GM18511 (cell line): ENCODE results near the gene EPHA3.

ENCODE experiments used
- ATAC-seq: cut with Tn5 transposase; IDR thresholded peaks from one replicate; pipeline ENCODE4 v1.9.1; 2021; ENCODE audit warnings: mild to moderate bottlenecking, moderate library complexity; ENCODE audit not compliant: unreplicated experiment

The EPHA3 gene

DNA sequence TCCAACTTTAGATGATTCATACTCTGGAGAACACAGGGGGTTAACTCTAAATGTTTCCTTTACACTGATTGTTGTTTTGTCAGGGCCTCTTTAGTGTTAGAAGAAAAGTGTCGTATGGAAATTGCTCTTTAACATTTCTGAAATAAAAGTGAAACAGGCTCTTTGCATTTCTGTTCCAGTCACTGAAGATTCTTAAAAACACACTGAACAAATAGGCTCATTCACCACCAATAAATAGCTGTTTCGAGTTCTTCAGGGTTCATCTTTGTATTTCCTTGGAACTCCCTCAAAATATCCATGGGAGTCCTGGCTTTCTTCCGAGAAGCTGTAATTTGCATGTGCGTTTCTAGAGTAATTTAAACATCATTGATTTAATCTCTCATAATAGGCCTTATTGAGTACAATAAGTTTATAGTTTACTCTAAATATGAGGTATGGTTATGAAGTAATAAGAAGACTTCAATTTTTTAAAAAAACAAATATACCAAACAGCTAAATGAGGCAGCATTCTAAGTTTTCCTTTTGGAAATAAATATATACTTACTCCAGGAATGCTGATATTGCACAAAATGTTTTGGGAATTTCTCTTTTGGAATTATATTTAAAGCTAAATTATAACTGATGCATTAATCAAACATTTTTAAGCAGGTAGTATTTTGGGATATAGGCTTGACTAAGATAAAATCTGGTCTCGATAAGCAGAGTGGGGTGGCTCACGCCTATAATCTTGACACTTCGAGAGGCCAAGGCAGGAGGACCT is 327.4 kb downstream of the EPHA3 start:
- no peak for ATAC-seq

DNA sequence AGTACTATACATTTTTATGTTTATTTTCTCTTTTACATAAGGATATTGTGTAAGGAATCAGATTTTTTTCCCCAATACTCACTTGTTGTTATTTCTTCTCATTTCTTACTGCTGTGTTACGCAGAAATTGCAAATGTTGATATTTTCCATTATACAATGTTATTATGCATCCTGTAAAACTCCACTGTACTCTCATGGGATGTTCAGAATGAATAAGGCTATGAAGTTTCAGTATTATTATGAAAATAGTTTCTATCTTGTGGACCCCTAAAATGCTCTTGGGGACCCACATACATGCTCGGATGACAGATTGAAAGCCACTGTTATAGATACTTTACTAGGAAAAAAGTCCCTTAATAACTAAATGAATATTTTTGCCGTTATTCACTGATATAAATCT is 329.4 kb downstream of the EPHA3 start:
- ATAC-seq = no peak

DNA sequence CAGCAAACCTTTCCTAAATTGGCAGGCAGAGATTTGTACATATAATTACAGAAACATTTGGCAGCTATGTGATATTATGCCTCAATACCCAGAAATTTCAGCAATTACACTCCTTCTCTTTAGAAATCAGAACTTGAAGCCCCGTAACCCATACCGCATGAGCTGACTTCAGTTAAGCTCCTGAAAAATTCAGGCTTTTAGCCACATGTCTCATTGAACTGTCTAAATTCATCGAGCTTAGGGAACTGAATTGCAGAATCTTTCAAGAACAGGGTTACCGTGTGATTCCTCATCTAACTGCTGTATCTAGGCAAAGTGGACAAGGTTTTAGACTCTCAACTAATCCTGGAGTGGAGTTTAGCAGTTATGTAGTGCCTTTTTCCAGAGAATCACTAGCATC is 333.0 kb downstream of the EPHA3 start:
- no peak for ATAC-seq

GRCh38 chr3:89441141-89441540 is 333.7 kb downstream of the EPHA3 start:
- no peak for ATAC-seq

DNA sequence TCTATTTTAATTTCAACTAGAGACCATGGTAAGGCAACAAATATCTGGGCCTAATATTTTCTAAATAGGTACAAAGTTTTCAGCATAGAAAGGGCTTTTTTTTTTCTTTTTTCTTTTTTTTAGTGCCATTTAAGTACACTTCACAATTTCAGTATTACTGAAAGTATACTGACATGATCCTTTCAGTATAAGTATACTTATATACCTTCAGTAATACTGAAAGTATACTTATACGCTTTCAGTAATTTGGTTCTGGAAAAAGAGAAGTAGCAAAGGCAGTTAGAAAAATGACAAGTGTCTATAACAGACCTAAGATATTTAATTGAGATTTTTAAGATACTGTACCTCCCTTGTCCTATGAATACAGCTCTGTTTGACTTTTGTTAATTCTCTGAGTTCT is 339.2 kb downstream of the EPHA3 start:
- no peak for ATAC-seq

GRCh38 chr3:89447243-89447642 is 339.8 kb downstream of the EPHA3 start:
- ATAC-seq = no peak

- ATAC-seq = no peak
Measured at GRCh38 chr3:89449086-89449485, 341.7 kb downstream of the EPHA3 start.

DNA sequence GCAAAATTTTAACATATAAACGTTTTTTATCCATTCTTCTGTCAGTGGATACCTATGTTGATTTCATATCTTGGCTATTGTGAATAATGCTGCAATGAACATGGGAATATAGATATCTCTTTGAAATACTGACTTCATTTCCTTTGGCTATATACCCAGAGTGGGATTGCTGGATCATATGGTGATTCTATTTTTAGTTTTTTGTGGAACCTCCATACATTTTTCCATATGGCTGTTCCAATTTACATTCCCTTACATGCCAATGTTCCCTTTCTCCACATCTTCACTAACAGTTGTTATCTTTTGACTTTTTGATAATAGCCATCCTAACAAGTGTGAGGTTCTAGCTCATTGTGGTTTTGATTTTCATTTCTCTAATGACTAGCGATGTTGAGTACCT is 344.6 kb downstream of the EPHA3 start:
- no peak for ATAC-seq

GRCh38 chr3:89455240-89455639 is 347.8 kb downstream of the EPHA3 start:
- ATAC-seq = no peak

DNA sequence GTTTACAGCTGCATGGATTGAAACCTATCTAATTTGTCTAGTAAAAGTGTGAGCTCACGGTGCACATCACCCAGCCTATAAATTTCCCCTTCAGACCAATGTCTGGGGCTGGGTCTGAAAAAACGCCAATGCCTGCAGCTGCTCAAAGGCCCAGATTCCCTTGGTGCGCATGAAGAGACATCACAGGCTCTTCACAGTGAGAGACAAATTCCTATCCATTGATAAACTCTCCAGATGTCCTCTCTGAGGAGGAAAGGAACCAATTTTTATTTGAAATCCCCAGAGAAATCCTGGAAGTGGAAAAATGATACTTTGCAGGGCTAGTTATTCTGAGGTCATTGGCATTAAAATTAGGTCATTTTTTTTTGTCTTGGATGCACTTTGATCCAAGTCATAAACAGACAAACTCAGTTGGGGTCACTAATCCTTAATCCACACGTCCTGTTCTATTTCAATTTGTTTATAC is 360.5 kb downstream of the EPHA3 start:
- ATAC-seq = no peak

DNA sequence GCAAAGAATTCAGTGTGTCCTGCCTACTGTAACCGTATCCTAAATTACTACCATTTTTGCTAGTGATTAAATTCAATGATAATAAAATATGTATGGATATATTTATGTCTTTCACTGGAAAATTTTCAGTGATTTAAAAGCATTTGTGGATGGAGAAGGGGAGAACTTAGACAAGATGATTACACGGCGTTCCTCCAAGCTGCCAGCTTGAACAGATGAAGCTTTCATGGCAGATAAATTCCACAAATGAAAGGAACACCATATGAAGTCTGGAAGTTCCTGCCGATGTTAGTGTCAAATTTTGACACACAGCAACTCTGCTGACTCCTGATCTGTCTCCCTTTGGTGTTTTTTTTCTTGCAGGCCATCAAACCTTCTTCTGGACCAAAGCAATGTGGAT is 364.7 kb downstream of the EPHA3 start:
- no peak for ATAC-seq

DNA sequence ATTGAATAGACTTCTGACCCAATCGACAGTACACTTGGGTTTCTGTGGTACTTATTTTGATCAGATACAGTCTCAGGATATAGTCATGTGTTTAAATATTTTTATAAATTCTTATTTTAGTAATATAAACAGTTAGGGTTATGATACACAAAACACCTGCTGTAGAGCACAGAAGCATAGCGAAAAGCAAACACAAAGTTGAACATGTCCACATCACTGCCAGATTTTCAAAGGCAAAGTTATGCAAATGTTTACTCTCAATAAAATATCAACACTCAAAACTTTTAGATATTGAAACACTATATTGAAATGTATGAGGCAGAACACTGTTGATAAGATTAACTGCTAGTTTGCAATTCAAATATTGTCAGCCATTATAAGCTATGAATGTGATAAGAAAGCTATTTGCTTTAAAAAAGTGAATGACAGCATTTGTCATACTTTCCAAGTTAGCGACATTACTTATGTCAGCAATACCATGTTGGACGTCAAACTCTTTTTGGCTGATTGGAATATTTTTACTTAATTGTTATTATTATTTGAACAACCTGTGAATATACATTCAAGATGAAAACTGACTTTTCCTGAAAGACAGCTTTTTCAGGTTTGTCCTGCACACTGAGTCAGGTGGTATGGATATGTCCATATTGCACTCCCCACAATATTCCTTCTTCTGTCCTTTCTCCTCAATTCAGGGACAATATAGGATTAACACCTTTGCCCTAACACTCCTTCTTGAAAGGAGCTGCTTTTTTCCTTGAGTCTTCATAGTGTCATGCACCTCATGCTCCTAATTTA is 367.1 kb downstream of the EPHA3 start:
- ATAC-seq = no peak

GRCh38 chr3:89488800-89489580 is 381.6 kb downstream of the EPHA3 start:
- ATAC-seq = no peak

DNA sequence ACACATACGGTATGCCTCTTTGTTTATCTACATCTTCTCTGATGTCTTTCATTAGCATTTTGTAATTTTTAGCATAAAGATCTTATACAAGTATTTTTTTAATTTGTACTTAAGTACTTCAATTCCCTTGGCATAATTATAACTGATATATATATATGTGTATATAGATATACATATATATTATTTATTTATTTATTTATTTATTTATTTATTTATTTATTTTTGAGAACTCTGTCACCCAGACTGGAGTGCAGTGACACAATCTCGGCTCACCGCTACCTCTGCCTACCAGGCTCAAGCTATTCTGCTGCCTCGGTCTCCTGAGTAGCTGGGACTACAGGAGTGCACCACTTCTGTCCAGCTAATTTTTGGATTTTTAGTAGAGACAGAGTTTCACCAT is 382.7 kb downstream of the EPHA3 start:
- ATAC-seq = no peak

DNA sequence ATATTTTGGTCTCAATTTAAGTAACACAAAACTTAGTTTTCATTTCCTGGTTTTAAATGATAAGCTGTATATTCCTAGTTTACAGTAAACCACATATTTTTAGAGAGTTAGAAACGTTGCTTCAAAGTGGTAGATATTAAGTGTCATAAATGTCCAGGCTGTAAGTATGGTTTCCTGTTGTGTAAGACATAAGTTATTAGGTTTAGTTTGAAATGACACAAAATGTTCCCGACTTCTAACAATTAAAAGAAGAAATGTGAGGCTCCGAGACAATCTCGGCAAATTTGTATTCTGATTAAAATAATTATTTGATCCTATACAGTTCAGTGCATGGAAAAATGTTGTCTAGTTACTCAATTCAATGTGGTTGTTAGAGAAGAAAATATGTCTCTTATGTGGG is 387.3 kb downstream of the EPHA3 start:
- no peak for ATAC-seq

DNA sequence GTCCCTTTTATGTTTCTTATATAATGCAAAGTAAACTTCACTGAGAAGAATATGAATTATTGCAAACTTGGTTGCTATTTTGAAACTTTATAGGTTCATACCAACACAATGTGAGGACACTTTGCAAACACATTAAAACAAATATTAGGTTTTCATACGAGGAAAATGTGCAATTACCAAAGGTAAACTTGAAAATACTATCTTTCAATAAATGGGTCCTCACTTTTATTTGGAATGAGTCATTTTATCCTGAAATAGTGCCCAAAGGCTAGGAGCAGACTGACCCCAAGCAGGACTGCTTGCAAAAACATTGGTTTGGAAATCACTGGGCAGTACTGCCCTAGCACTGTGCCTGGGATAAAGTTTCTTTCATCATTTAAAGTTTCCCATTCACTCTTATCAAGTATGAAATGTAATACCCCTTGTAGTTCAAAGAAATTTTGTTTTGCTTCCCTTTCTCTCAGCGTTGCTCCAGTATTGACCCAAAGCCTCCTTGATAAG is 396.5 kb downstream of the EPHA3 start:
- no peak for ATAC-seq

DNA sequence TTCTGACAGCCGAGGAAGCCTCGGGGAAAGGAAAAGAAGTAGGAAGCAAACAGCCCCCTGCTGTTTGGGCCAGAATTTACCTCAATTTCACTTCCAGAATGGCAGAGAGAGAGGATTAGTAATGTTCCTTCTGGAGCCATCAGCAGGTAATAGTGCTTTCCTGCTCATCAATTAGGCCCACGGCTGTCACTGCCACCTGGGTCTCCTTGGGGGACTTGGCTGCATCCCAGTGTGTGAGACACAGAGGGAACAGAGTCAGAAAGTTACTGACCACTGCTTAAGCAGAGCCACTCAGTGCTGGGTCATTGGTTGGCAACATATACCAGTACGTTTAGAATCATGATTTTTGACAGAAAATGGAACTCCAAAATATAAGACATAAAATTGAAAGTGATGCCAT is 397.0 kb downstream of the EPHA3 start:
- ATAC-seq = no peak

DNA sequence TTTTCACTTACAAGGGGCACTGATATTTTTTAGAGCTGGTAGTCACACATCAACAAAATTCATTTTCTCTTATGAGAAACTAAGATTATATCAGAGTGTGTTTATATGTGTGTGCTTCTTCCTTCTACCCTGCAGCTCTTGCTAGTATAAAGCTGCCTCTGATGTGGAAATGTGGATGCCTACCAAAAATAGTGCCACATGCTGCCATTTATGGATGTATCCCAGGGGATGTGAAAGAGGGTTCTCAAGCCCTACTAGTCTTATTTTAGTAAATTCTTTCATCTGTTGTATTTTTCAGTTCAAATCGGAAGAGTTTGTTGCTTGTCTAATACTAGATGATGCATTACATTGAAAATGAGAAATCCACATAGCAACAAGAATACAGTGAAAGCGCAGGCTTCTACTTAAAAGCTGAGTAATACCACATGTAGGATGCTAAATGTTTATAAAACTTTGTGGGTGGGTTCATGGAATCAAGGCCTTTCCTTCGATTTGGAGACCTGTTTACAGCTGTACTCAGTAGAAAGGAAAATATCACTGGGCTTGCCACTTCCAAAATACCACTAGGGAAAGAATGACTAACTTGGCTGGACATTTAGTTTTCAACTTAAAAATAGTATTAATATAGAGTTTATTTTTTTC is 399.2 kb downstream of the EPHA3 start:
- ATAC-seq = no peak

- ATAC-seq = no peak
Measured at GRCh38 chr3:89521328-89521727, 413.9 kb downstream of the EPHA3 start.

GRCh38 chr3:89522155-89522554 is 414.7 kb downstream of the EPHA3 start:
- ATAC-seq = no peak

DNA sequence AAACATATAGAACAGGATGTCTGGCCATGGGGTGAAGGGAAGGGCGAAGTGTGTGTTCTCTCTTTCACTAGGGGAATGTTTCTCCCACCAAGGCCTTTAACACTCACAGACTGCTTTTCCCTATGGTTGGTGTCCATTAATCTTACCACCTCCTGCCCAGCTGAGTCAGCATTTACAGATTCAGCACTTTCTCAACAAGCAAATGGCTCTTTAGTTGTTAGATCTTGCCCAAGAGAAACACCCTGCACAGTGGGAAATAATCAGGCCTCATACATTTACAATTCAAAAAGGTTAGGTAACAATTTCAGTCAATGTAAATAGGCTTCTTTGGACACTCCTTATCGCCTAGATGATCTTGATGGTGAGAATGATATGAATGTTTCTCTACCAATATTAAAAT is 418.2 kb downstream of the EPHA3 start:
- no peak for ATAC-seq
